Endodermal cell (in vitro differentiated cells): Measurements from ENCODE around the gene MCM3AP. TPM values are rescaled to one million over a fixed set of nuclear protein-coding genes. Genes with fewer than 3 reads are reported as not detected.
A peak's percentile ranks its signal among the peaks of the same experiment; 100 is the strongest.

Source experiments
- DNase-seq: peaks from one replicate; pipeline ENCODE4 v3.0.0-alpha.2; 2017
- H3K27ac ChIP-seq: 2 replicates; pipeline ENCODE4 v1.5.1; 2013; ENCODE audit warnings: mild to moderate bottlenecking, low read depth, low read length, moderate library complexity
- H3K27me3 ChIP-seq: 2 replicates; pipeline ENCODE4 v1.6.1; 2013; ENCODE audit warnings: mild to moderate bottlenecking, low read length, moderate library complexity; ENCODE audit not compliant: insufficient read depth, control insufficient read depth, poor library complexity, severe bottlenecking
- H3K36me3 ChIP-seq: 2 replicates; pipeline ENCODE4 v1.7.0; 2013; ENCODE audit warnings: mild to moderate bottlenecking, low read length, moderate library complexity; ENCODE audit not compliant: control insufficient read depth, insufficient read depth
- H3K4me1 ChIP-seq: one replicate; pipeline ENCODE4 v1.7.0; 2013; ENCODE audit warnings: low read length; ENCODE audit not compliant: control insufficient read depth, insufficient read depth
- H3K4me3 ChIP-seq: 2 replicates; pipeline ENCODE4 v1.5.1; 2013; ENCODE audit warnings: mild to moderate bottlenecking, low read length, moderate library complexity
- H3K9ac ChIP-seq: 2 replicates; pipeline ENCODE4 v1.6.1; 2013; ENCODE audit warnings: mild to moderate bottlenecking, low read length, moderate library complexity; ENCODE audit not compliant: poor library complexity, severe bottlenecking; ENCODE audit errors: extremely low read depth
- H3K9me3 ChIP-seq: 2 replicates; pipeline ENCODE4 v1.6.1; 2013; ENCODE audit warnings: mild to moderate bottlenecking, low read length, moderate library complexity; ENCODE audit not compliant: control insufficient read depth
- H3K27ac Mint-ChIP-seq: 2 replicates; pipeline ENCODE4 v1.8.0; 2020; ENCODE audit warnings: mixed read lengths
- H3K27me3 Mint-ChIP-seq: 2 replicates; pipeline ENCODE4 v1.8.0; 2021; ENCODE audit warnings: mild to moderate bottlenecking, mixed read lengths; ENCODE audit not compliant: insufficient read depth
- H3K36me3 Mint-ChIP-seq: 2 replicates; pipeline ENCODE4 v1.8.0; 2020; ENCODE audit warnings: low read depth, mixed read lengths
- H3K4me1 Mint-ChIP-seq: 2 replicates; pipeline ENCODE4 v1.8.0; 2020; ENCODE audit warnings: mixed read lengths
- H3K4me3 Mint-ChIP-seq: 2 replicates; pipeline ENCODE4 v1.8.0; 2020; ENCODE audit warnings: mild to moderate bottlenecking, moderate library complexity, mixed read lengths
- H3K9me3 Mint-ChIP-seq: 2 replicates; pipeline ENCODE4 v1.8.0; 2020; ENCODE audit warnings: mild to moderate bottlenecking, mixed read lengths
- CTCF ChIP-seq: fragments of 200-600 bp; sonication (generic); conservative IDR thresholded peaks from 2 replicates; pipeline ENCODE4 v1.5.0; 2021; ENCODE audit warnings: antibody characterized with exemption, mild to moderate bottlenecking
- WGBS, 2 experiments: methylation state at CpG; one replicate each; pipeline versions ENCODE4 v1.1.5 to v1.1.7; 2013; ENCODE audit warnings: missing lambda C conversion rate in 2 of 2, mixed read lengths in 1 of 2; ENCODE audit not compliant: insufficient coverage in 1 of 2, insufficient read length in 1 of 2; 5-methylcytosine and 5-hydroxymethylcytosine counted together
- total RNA-seq, 2 donors: library from RNA; stranded (reverse); fragmentation: NEBNext Ultra II Directional in 1 of 2; extraction: Animal tissue kit (Norgen Biotek cat#: 25700) in 1 of 2; gene quantifications; 2 replicates in 1 of 2; 3 replicates in 1 of 2; pipeline ENCODE4 v1.2.1, GENCODE V29; 2021

The MCM3AP gene
- total RNA-seq, 2 donors from 2014 or later = 120 to 161 TPM

GRCh38 chr21:46299167-46299566 lies 13.8 kb upstream of the MCM3AP start:
- Mint-ChIP-seq H3K27me3 (peaks cover 4% of the 10 kb centered on the region), H3K9me3 (peaks cover 3% of the 10 kb centered on the region), H3K4me3 (no peak overlapping the region), H3K36me3 (peaks cover 36% of the 10 kb centered on the region), H3K27ac (no peak overlapping the region), H3K4me1 (peaks cover 3% of the 10 kb centered on the region)
- H3K9me3 ChIP-seq = no peaks in the 10 kb centered on the region
- H3K27me3 ChIP-seq = no peaks in the 10 kb centered on the region
- peaks cover 22% of the 10 kb centered on the region for H3K36me3 ChIP-seq
- no peak for TF ChIP-seq CTCF
- no peak overlapping the region for H3K27ac ChIP-seq
- no peak overlapping the region for H3K9ac ChIP-seq
- DNase-seq = no peak
- WGBS, 2 experiments = 85 to 92% methylated on average over 9 of the region's 9 CpGs
- no peaks in the 10 kb centered on the region for H3K4me1 ChIP-seq
- no peak overlapping the region for H3K4me3 ChIP-seq

- H3K9ac ChIP-seq = no peak overlapping the region
- peaks cover 4% of the 10 kb centered on the region for H3K27me3 Mint-ChIP-seq
- peak; percentile 66 for DNase-seq
- H3K27ac ChIP-seq = peak overlapping the region; percentile 17
- no peaks in the 10 kb centered on the region for H3K4me1 ChIP-seq
- H3K4me3 ChIP-seq = no peak overlapping the region
- no peaks in the 10 kb centered on the region for H3K9me3 ChIP-seq
- H3K36me3 ChIP-seq = peaks cover 22% of the 10 kb centered on the region
- H3K27me3 ChIP-seq = no peaks in the 10 kb centered on the region
- H3K4me3 Mint-ChIP-seq = peak overlapping the region; percentile 44
- 87 to 90% methylated on average over 76 to 84 of the region's 84 CpGs for WGBS, 2 experiments
- no peak for TF ChIP-seq CTCF
- H3K9me3 Mint-ChIP-seq = peaks cover 3% of the 10 kb centered on the region
- H3K36me3 Mint-ChIP-seq = peaks cover 30% of the 10 kb centered on the region
- H3K27ac Mint-ChIP-seq = peak overlapping the region; percentile 71
- peaks cover 3% of the 10 kb centered on the region for H3K4me1 Mint-ChIP-seq
Observed at GRCh38 chr21:46297338-46298271, 12.2 kb upstream of the MCM3AP start.

DNA sequence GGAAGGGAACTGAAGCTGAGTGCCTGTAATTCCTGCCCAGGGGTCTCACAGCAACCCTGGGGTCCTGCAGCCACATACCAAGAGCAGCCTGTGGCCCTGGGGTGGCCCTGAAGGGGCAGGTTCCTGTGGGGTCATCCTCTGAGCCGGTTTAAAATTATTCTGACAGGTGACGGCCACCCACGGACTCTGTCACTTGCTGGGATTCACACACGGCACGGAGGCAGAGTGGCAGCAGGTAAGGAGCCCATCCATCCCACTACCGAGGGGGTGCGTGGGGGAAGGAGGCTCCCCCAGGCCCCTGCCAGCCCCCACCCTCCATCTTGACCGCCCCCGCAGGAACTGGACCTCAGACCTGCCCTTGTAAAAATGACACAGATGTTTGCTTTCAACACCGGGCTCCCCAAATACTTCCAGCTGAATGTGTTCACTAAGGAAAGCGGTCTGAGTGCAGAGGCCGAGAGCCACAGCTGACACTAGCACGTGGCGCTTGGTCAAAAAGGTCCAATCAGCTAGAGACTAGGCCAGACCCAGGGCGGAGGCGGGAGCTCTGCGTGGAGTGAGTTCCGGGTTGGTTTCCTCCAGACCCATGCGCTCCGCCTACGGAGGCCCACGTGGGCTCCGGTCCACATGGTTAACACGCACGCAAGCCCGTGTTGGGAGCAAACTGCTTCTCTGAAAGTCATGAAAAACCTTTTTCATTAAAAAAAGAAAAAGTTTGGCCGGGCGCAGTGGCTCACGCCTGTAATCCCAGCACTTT lies 10.8 kb upstream of the MCM3AP start:
- H3K27me3 ChIP-seq = no peaks in the 10 kb centered on the region
- H3K9me3 ChIP-seq = peaks cover 12% of the 10 kb centered on the region
- H3K36me3 ChIP-seq = peaks cover 31% of the 10 kb centered on the region
- H3K9ac ChIP-seq = no peak overlapping the region
- TF ChIP-seq CTCF = no peak
- H3K36me3 Mint-ChIP-seq = peaks cover 39% of the 10 kb centered on the region
- 86% methylated on average over 21 to 29 of the region's 29 CpGs for WGBS, 2 experiments
- no peak overlapping the region for H3K4me3 ChIP-seq
- no peak overlapping the region for H3K4me3 Mint-ChIP-seq
- H3K9me3 Mint-ChIP-seq = peaks cover 9% of the 10 kb centered on the region
- H3K27ac Mint-ChIP-seq = no peak overlapping the region
- no peaks in the 10 kb centered on the region for H3K4me1 ChIP-seq
- H3K27me3 Mint-ChIP-seq = peaks cover 4% of the 10 kb centered on the region
- peak overlapping the region; percentile 24 for H3K27ac ChIP-seq
- peaks cover 6% of the 10 kb centered on the region for H3K4me1 Mint-ChIP-seq
- DNase-seq = peak; percentile 73
